ENCODE data around the gene TNFRSF25. TPM values are rescaled to one million over a fixed set of nuclear protein-coding genes. Genes with fewer than 3 reads are reported as not detected.
"Not testable (repeated sequence)": the region's sequence is repeated elsewhere in the genome, so short reads cannot be mapped to it uniquely, and the experiment has no call there.

Gene TNFRSF25
- total and polyA plus RNA-seq, 7 experiments from 2014 or later, result 17.3 to 352 (median 177) TPM

- not testable (repeated sequence) for H3K36me3 Mint-ChIP-seq; H3K4me3 ChIP-seq (ENCODE audit: low read length); H3K9me3 Mint-ChIP-seq; H3K27ac ChIP-seq (ENCODE audit: low read depth, low read length); ATAC-seq; H3K9me3 ChIP-seq (ENCODE audit: control insufficient read depth in 2 of 3, low read length in 3 of 3); H3K36me3 ChIP-seq (ENCODE audit: control insufficient read depth in 2 of 3, insufficient read depth in 3 of 3, low read length in 3 of 3); DNase-seq; H3K27ac Mint-ChIP-seq
- intact Hi-C loops (cut with micrococcal nuclease), result loop anchor here (1.0 to 5.0 kb wide), 3 partner anchors 29 to 44 kb away; no protein-coding TSS in a partner anchor
- POLR2A ChIA-PET, result interaction anchor here (12.7 kb wide), 1 partner anchor 17 kb away, joined by 165 read pairs; the partner anchor contains the start of gene TNFRSF25
- Mint-ChIP-seq H3K4me1 (peaks cover 13 to 31% (median 18%) of the 10 kb centered on the region in 7 donors), H3K27me3 (peaks cover 23 to 68% (median 34%) of the 10 kb centered on the region in 5 donors), H3K4me3 (peak overlapping the region in 3 of 10 donors; percentile 10 to 79 (median 36))
- peaks cover 4 to 17% of the 10 kb centered on the region in 2 donors for H3K27me3 ChIP-seq (ENCODE audit: control insufficient read depth in 2 of 2, insufficient read depth in 2 of 2, low read length in 2 of 2)
- CTCF ChIA-PET, result interaction anchor here (0.7 to 1.8 kb wide), 3 partner anchors 9 to 18 kb away, joined by 3 to 5 read pairs (median 3); no protein-coding TSS in a partner anchor
- H3K4me1 ChIP-seq (ENCODE audit: control insufficient read depth in 2 of 2, insufficient read depth in 2 of 2, low read length in 2 of 2), result peaks cover 4 to 19% of the 10 kb centered on the region in 2 donors
Observed at GRCh38 chr1:6445929-6446328, 20.0 kb downstream of the TNFRSF25 start.

- intact Hi-C loops (cut with micrococcal nuclease), result loop anchor here (1.0 to 5.0 kb wide), 3 partner anchors 30 to 45 kb away; no protein-coding TSS in a partner anchor
- H3K27ac Mint-ChIP-seq, result peak overlapping the region in 3 of 9 donors; percentile 1 to 53 (median 2)
- no peaks in the 10 kb centered on the region for H3K9me3 Mint-ChIP-seq
- CTCF ChIA-PET, result interaction anchor here (0.7 to 1.8 kb wide), 3 partner anchors 10 to 18 kb away, joined by 3 to 5 read pairs (median 3); no protein-coding TSS in a partner anchor
- Histone ChIP-seq H3K4me1 (ENCODE audit: control insufficient read depth in 2 of 2, insufficient read depth in 2 of 2, low read length in 2 of 2) (peaks cover 4 to 19% of the 10 kb centered on the region in 2 donors), H3K27me3 (ENCODE audit: control insufficient read depth in 2 of 2, insufficient read depth in 2 of 2, low read length in 2 of 2) (peaks cover 4 to 18% of the 10 kb centered on the region in 2 donors), H3K36me3 (ENCODE audit: control insufficient read depth in 2 of 3, insufficient read depth in 3 of 3, low read length in 3 of 3) (no peaks in the 10 kb centered on the region), H3K4me3 (ENCODE audit: low read length) (no peak overlapping the region), H3K9me3 (ENCODE audit: control insufficient read depth in 2 of 3, low read length in 3 of 3) (no peaks in the 10 kb centered on the region), H3K27ac (ENCODE audit: low read depth, low read length) (no peak overlapping the region)
- DNase-seq (peak in 3 of 9 donors; percentile 36 to 44 (median 43)), ATAC-seq (peak; percentile 33)
- peaks cover 0 to 4% (median 0%) of the 10 kb centered on the region in 5 donors for H3K36me3 Mint-ChIP-seq
- peaks cover 13 to 29% (median 17%) of the 10 kb centered on the region in 7 donors for H3K4me1 Mint-ChIP-seq
- peak overlapping the region in 3 of 10 donors; percentile 0 to 64 (median 0) for H3K4me3 Mint-ChIP-seq
- peaks cover 19 to 61% (median 30%) of the 10 kb centered on the region in 5 donors for H3K27me3 Mint-ChIP-seq
- POLR2A ChIA-PET, result interaction anchor here (12.7 kb wide), 1 partner anchor 18 kb away, joined by 165 read pairs; the partner anchor contains the start of gene TNFRSF25
Observed at GRCh38 chr1:6445062-6445763, 20.8 kb downstream of the TNFRSF25 start.

- no peak overlapping the region for H3K27ac ChIP-seq (ENCODE audit: low read depth, low read length)
- H3K9me3 Mint-ChIP-seq, result no peaks in the 10 kb centered on the region
- H3K4me1 Mint-ChIP-seq, result peaks cover 8 to 23% (median 17%) of the 10 kb centered on the region in 7 donors
- no peaks in the 10 kb centered on the region for H3K9me3 ChIP-seq (ENCODE audit: control insufficient read depth in 2 of 3, low read length in 3 of 3)
- H3K27me3 ChIP-seq (ENCODE audit: control insufficient read depth in 2 of 2, insufficient read depth in 2 of 2, low read length in 2 of 2), result peaks cover 4 to 16% of the 10 kb centered on the region in 2 donors
- DNase-seq, result no peak
- peaks cover 0 to 4% (median 0%) of the 10 kb centered on the region in 5 donors for H3K36me3 Mint-ChIP-seq
- intact Hi-C loops (cut with micrococcal nuclease), result loop anchor here in 1 of 2 donors (2.0 kb wide), 1 partner anchor 30 kb away; no protein-coding TSS in a partner anchor
- H3K4me3 ChIP-seq (ENCODE audit: low read length), result no peak overlapping the region
- POLR2A ChIA-PET, result interaction anchor here (12.7 kb wide), 1 partner anchor 19 kb away, joined by 165 read pairs; the partner anchor contains the start of gene TNFRSF25
- no peak overlapping the region for H3K27ac Mint-ChIP-seq
- no peaks in the 10 kb centered on the region for H3K36me3 ChIP-seq (ENCODE audit: control insufficient read depth in 2 of 3, insufficient read depth in 3 of 3, low read length in 3 of 3)
- H3K27me3 Mint-ChIP-seq, result peaks cover 18 to 58% (median 26%) of the 10 kb centered on the region in 5 donors
- H3K4me1 ChIP-seq (ENCODE audit: control insufficient read depth in 2 of 2, insufficient read depth in 2 of 2, low read length in 2 of 2), result peaks cover 4 to 19% of the 10 kb centered on the region in 2 donors
- H3K4me3 Mint-ChIP-seq, result no peak overlapping the region
- CTCF ChIA-PET, result interaction anchor here (0.6 kb wide), 1 partner anchor 29 kb away, joined by 3 read pairs; no protein-coding TSS in a partner anchor
- ATAC-seq, result no peak
Observed at GRCh38 chr1:6444377-6444776, 21.6 kb downstream of the TNFRSF25 start.

- H3K9me3 ChIP-seq (ENCODE audit: control insufficient read depth in 2 of 3, low read length in 3 of 3), result no peaks in the 10 kb centered on the region
- H3K4me3 Mint-ChIP-seq, result no peak overlapping the region
- no peak overlapping the region for H3K4me3 ChIP-seq (ENCODE audit: low read length)
- no peak for ATAC-seq
- no peak overlapping the region for H3K27ac ChIP-seq (ENCODE audit: low read depth, low read length)
- H3K27me3 Mint-ChIP-seq, result peaks cover 17 to 58% (median 26%) of the 10 kb centered on the region in 5 donors
- ChIA-PET POLR2A (interaction anchor here (1.5 kb wide), 1 partner anchor 18 kb away, joined by 4 read pairs; no protein-coding TSS in a partner anchor), CTCF (interaction anchor here (1.1 to 2.0 kb wide), 5 partner anchors 12 to 203 kb away, joined by 3 to 6 read pairs (median 4); no protein-coding TSS in a partner anchor)
- H3K4me1 ChIP-seq (ENCODE audit: control insufficient read depth in 2 of 2, insufficient read depth in 2 of 2, low read length in 2 of 2), result peaks cover 4 to 19% of the 10 kb centered on the region in 2 donors
- no peak for DNase-seq
- intact Hi-C loops (cut with micrococcal nuclease), result loop anchor here in 1 of 2 donors (2.0 kb wide), 1 partner anchor 31 kb away; no protein-coding TSS in a partner anchor
- H3K36me3 Mint-ChIP-seq, result peaks cover 0 to 4% (median 0%) of the 10 kb centered on the region in 5 donors
- H3K9me3 Mint-ChIP-seq, result no peaks in the 10 kb centered on the region
- H3K4me1 Mint-ChIP-seq, result peaks cover 5 to 20% (median 15%) of the 10 kb centered on the region in 7 donors
- no peaks in the 10 kb centered on the region for H3K36me3 ChIP-seq (ENCODE audit: control insufficient read depth in 2 of 3, insufficient read depth in 3 of 3, low read length in 3 of 3)
- H3K27me3 ChIP-seq (ENCODE audit: control insufficient read depth in 2 of 2, insufficient read depth in 2 of 2, low read length in 2 of 2), result peaks cover 4 to 14% of the 10 kb centered on the region in 2 donors
- H3K27ac Mint-ChIP-seq, result no peak overlapping the region
Observed at GRCh38 chr1:6443339-6444115, 22.4 kb downstream of the TNFRSF25 start.

GRCh38 chr1:6441586-6441985 lies 24.4 kb downstream of the TNFRSF25 start:
- H3K27ac ChIP-seq (ENCODE audit: low read depth, low read length), result no peak overlapping the region
- H3K27ac Mint-ChIP-seq, result no peak overlapping the region
- DNase-seq (no peak), ATAC-seq (no peak)
- intact Hi-C loops (cut with micrococcal nuclease), result no loop called here
- H3K4me1 ChIP-seq (ENCODE audit: control insufficient read depth in 2 of 2, insufficient read depth in 2 of 2, low read length in 2 of 2), result peaks cover 0 to 4% of the 10 kb centered on the region in 2 donors
- H3K9me3 Mint-ChIP-seq, result no peaks in the 10 kb centered on the region
- peak overlapping the region in 5 of 10 donors; percentile 43 to 66 (median 62) for H3K4me3 Mint-ChIP-seq
- no peaks in the 10 kb centered on the region for H3K9me3 ChIP-seq (ENCODE audit: control insufficient read depth in 2 of 3, low read length in 3 of 3)
- ChIA-PET POLR2A (interaction anchor here (0.5 to 1.3 kb wide), 3 partner anchors 13 to 29 kb away, joined by 3 to 4 read pairs (median 4); no protein-coding TSS in a partner anchor), CTCF (interaction anchor here (1.2 to 2.0 kb wide), 3 partner anchors 13 to 27 kb away, joined by 3 to 5 read pairs (median 5); no protein-coding TSS in a partner anchor)
- H3K27me3 ChIP-seq (ENCODE audit: control insufficient read depth in 2 of 2, insufficient read depth in 2 of 2, low read length in 2 of 2), result peaks cover 2 to 12% of the 10 kb centered on the region in 2 donors
- peaks cover 0 to 4% (median 0%) of the 10 kb centered on the region in 5 donors for H3K36me3 Mint-ChIP-seq
- H3K4me3 ChIP-seq (ENCODE audit: low read length), result no peak overlapping the region
- no peaks in the 10 kb centered on the region for H3K36me3 ChIP-seq (ENCODE audit: control insufficient read depth in 2 of 3, insufficient read depth in 3 of 3, low read length in 3 of 3)
- H3K27me3 Mint-ChIP-seq, result peaks cover 24 to 55% (median 35%) of the 10 kb centered on the region in 5 donors
- peaks cover 6 to 18% (median 17%) of the 10 kb centered on the region in 7 donors for H3K4me1 Mint-ChIP-seq

All from naive thymus-derived CD4-positive, alpha-beta T cell (primary cell).